WTC11 (cell line): ENCODE results near the gene SLN. TPM values are rescaled to one million over a fixed set of nuclear protein-coding genes. Genes with fewer than 3 reads are reported as not detected.

Experiments
- ATAC-seq: fragments of 200-7000 bp; cut with Tn5 transposase; 2 replicates; pipeline ENCODE4 v1.10.0; 2021; ENCODE audit warnings: mild to moderate bottlenecking, moderate library complexity
- CTCF ChIA-PET: fragments of 300-600 bp; sonication (Branson Sonifier 250); formaldehyde crosslinking; loops from one replicate; lab custom pipeline; 2021; ENCODE audit warnings: antibody characterized with exemption; lab: Charles Lee
- POLR2A ChIA-PET: fragments of 350-600 bp; sonication (Branson Sonifier 250); formaldehyde crosslinking; loops from one replicate; lab custom pipeline; 2021; ENCODE audit warnings: antibody characterized with exemption; lab: Charles Lee
- DNase-seq: peaks from one replicate; pipeline ENCODE4 v3.0.0; 2021; ENCODE audit warnings: low spot score
- H3K27ac Mint-ChIP-seq: 2 replicates; pipeline ENCODE4 v1.8.0; 2021; ENCODE audit warnings: mixed read lengths
- H3K27me3 Mint-ChIP-seq: 2 replicates; pipeline ENCODE4 v1.8.0; 2021; ENCODE audit warnings: low read depth, mild to moderate bottlenecking, moderate library complexity, mixed read lengths
- H3K36me3 Mint-ChIP-seq: 2 replicates; pipeline ENCODE4 v1.8.0; 2021; ENCODE audit warnings: mixed read lengths
- H3K4me1 Mint-ChIP-seq: 2 replicates; pipeline ENCODE4 v1.8.0; 2022; ENCODE audit warnings: mixed read lengths
- H3K4me3 Mint-ChIP-seq: 2 replicates; pipeline ENCODE4 v1.8.0; 2021; ENCODE audit warnings: mild to moderate bottlenecking, moderate library complexity, mixed read lengths
- H3K9me3 Mint-ChIP-seq: 2 replicates; pipeline ENCODE4 v1.8.0; 2021; ENCODE audit warnings: mixed read lengths
- ATF1 ChIP-seq: sonication (generic); formaldehyde crosslinking; IDR thresholded peaks from 2 replicates; pipeline ENCODE4 v1.8.1; 2023; ENCODE audit warnings: mild to moderate bottlenecking, moderate library complexity, missing genetic modification reagents
- ATF3 ChIP-seq: sonication (generic); formaldehyde crosslinking; conservative IDR thresholded peaks from 2 replicates; pipeline ENCODE4 v1.8.1; 2022; ENCODE audit warnings: mild to moderate bottlenecking, missing genetic modification reagents
- CBFB ChIP-seq: sonication (generic); formaldehyde crosslinking; IDR thresholded peaks from 2 replicates; pipeline ENCODE4 v1.8.1; 2022; ENCODE audit warnings: mild to moderate bottlenecking, low read depth, missing genetic modification reagents
- CDX4 ChIP-seq: fragments of 250-450 bp; sonication (Bioruptor Pico); IDR thresholded peaks from 2 replicates; pipeline ENCODE4 v1.9.0; 2021; ENCODE audit warnings: moderate library complexity, mild to moderate bottlenecking, inconsistent platforms, borderline replicate concordance
- CREB1 ChIP-seq: sonication (generic); formaldehyde crosslinking; IDR thresholded peaks from 2 replicates; pipeline ENCODE4 v1.8.0; 2023; ENCODE audit warnings: mild to moderate bottlenecking, missing genetic modification reagents
- E2F1 ChIP-seq: sonication (generic); formaldehyde crosslinking; IDR thresholded peaks from 2 replicates; pipeline ENCODE4 v1.8.0; 2022; ENCODE audit warnings: mild to moderate bottlenecking, missing genetic modification reagents
- ELF4 ChIP-seq: sonication (generic); formaldehyde crosslinking; IDR thresholded peaks from 2 replicates; pipeline ENCODE4 v1.8.1; 2022; ENCODE audit warnings: low read depth, mild to moderate bottlenecking, moderate library complexity, missing genetic modification reagents
- ERG ChIP-seq: fragments of 250-450 bp; sonication (Bioruptor Pico); IDR thresholded peaks from 2 replicates; pipeline ENCODE4 v1.8.0; 2021; ENCODE audit warnings: mild to moderate bottlenecking
- ETV6 ChIP-seq: sonication (generic); formaldehyde crosslinking; IDR thresholded peaks from 2 replicates; pipeline ENCODE4 v1.8.1; 2022; ENCODE audit warnings: mild to moderate bottlenecking, missing genetic modification reagents
- FOXK1 ChIP-seq: sonication (generic); formaldehyde crosslinking; IDR thresholded peaks from 2 replicates; pipeline ENCODE4 v1.8.0; 2022; ENCODE audit warnings: mild to moderate bottlenecking, moderate library complexity, missing genetic modification reagents
- FOXP1 ChIP-seq: sonication (generic); formaldehyde crosslinking; IDR thresholded peaks from 2 replicates; pipeline ENCODE4 v1.8.0; 2022; ENCODE audit warnings: missing genetic modification reagents, mild to moderate bottlenecking, moderate library complexity, borderline replicate concordance
- IRF1 ChIP-seq: sonication (generic); formaldehyde crosslinking; IDR thresholded peaks from 2 replicates; pipeline ENCODE4 v1.8.0; 2023; ENCODE audit warnings: missing genetic modification reagents
- MAX ChIP-seq: sonication (generic); formaldehyde crosslinking; IDR thresholded peaks from 2 replicates; pipeline ENCODE4 v1.8.0; 2022; ENCODE audit warnings: mild to moderate bottlenecking, missing genetic modification reagents
- MLX ChIP-seq: sonication (generic); formaldehyde crosslinking; IDR thresholded peaks from 2 replicates; pipeline ENCODE4 v1.8.1; 2023; ENCODE audit warnings: mild to moderate bottlenecking, missing genetic modification reagents, moderate library complexity
- NR1H2 ChIP-seq: sonication (generic); formaldehyde crosslinking; IDR thresholded peaks from 2 replicates; pipeline ENCODE4 v1.9.0; 2021; ENCODE audit warnings: mild to moderate bottlenecking, moderate library complexity, missing genetic modification reagents
- PRRX2 ChIP-seq: fragments of 250-450 bp; sonication (Bioruptor Pico); IDR thresholded peaks from 2 replicates; pipeline ENCODE4 v1.8.0; 2021; ENCODE audit warnings: mild to moderate bottlenecking
- RORB ChIP-seq: fragments of 250-450 bp; sonication (Bioruptor Pico); IDR thresholded peaks from 2 replicates; pipeline ENCODE4 v1.9.0; 2021; ENCODE audit warnings: mild to moderate bottlenecking
- SP1 ChIP-seq: sonication (generic); formaldehyde crosslinking; conservative IDR thresholded peaks from 2 replicates; pipeline ENCODE4 v1.8.1; 2022; ENCODE audit warnings: missing genetic modification reagents
- ZNF121 ChIP-seq: sonication (generic); formaldehyde crosslinking; IDR thresholded peaks from 2 replicates; pipeline ENCODE4 v1.8.0; 2023; ENCODE audit warnings: missing genetic modification reagents
- ZNF263 ChIP-seq: sonication (generic); formaldehyde crosslinking; IDR thresholded peaks from 2 replicates; pipeline ENCODE4 v1.8.1; 2022; ENCODE audit warnings: low read depth, mild to moderate bottlenecking, moderate library complexity, missing genetic modification reagents
- ZNF317 ChIP-seq: sonication (generic); formaldehyde crosslinking; IDR thresholded peaks from 2 replicates; pipeline ENCODE4 v1.8.1; 2023; ENCODE audit warnings: low read depth, mild to moderate bottlenecking, moderate library complexity, missing genetic modification reagents, borderline replicate concordance
- ZNF532 ChIP-seq: fragments of 250-450 bp; sonication (Bioruptor Pico); IDR thresholded peaks from 2 replicates; pipeline ENCODE4 v1.9.0; 2021; ENCODE audit warnings: mild to moderate bottlenecking, borderline replicate concordance
- total RNA-seq: library from RNA; stranded (reverse); gene quantifications from 3 replicates; pipeline ENCODE4 v1.2.3, GENCODE V29; 2021

Gene SLN
- total RNA-seq, 1 experiment from 2014 or later = not detected

GRCh38 chr11:107706531-107706930, 5.3 kb downstream of the SLN start:
- Mint-ChIP-seq H3K27me3 (peaks cover 40% of the 10 kb centered on the region), H3K4me3 (no peak overlapping the region), H3K36me3 (no peaks in the 10 kb centered on the region), H3K27ac (no peak overlapping the region), H3K9me3 (no peaks in the 10 kb centered on the region), H3K4me1 (peaks cover 18% of the 10 kb centered on the region)
- ChIA-PET CTCF (no interaction called here), POLR2A (no interaction called here)
- DNase-seq (no peak), ATAC-seq (no peak)
- TF ChIP-seq ETV6 (no peak), MLX (no peak), ATF1 (CRISPR knock-in tag) (no peak)

GRCh38 chr11:107705027-107705426, 6.8 kb downstream of the SLN start:
- H3K9me3 Mint-ChIP-seq = no peaks in the 10 kb centered on the region
- DNase-seq = no peak
- no peak for TF ChIP-seq CBFB (CRISPR knock-in tag)
- TF ChIP-seq RORB (CRISPR knock-in tag) = no peak
- TF ChIP-seq MAX (CRISPR knock-in tag) = no peak
- TF ChIP-seq ZNF263 = no peak
- no peak for TF ChIP-seq FOXK1 (CRISPR knock-in tag)
- TF ChIP-seq ERG (CRISPR knock-in tag) = no peak
- no peak for TF ChIP-seq IRF1
- no peak for TF ChIP-seq ATF3 (CRISPR knock-in tag)
- TF ChIP-seq, all 79 proteins: peak for 0
- POLR2A ChIA-PET = no interaction called here
- H3K4me3 Mint-ChIP-seq = no peak overlapping the region
- no peak for ATAC-seq
- CTCF ChIA-PET = no interaction called here
- H3K4me1 Mint-ChIP-seq = peaks cover 29% of the 10 kb centered on the region
- no peak overlapping the region for H3K27ac Mint-ChIP-seq
- no peaks in the 10 kb centered on the region for H3K36me3 Mint-ChIP-seq
- peaks cover 29% of the 10 kb centered on the region for H3K27me3 Mint-ChIP-seq

GRCh38 chr11:107704451-107704850, 7.4 kb downstream of the SLN start:
- CTCF ChIA-PET = no interaction called here
- no peak overlapping the region for H3K4me3 Mint-ChIP-seq
- DNase-seq (no peak), ATAC-seq (no peak)
- no peaks in the 10 kb centered on the region for H3K36me3 Mint-ChIP-seq
- H3K27me3 Mint-ChIP-seq = peaks cover 23% of the 10 kb centered on the region
- no peaks in the 10 kb centered on the region for H3K9me3 Mint-ChIP-seq
- H3K4me1 Mint-ChIP-seq = peaks cover 34% of the 10 kb centered on the region
- POLR2A ChIA-PET = no interaction called here
- no peak overlapping the region for H3K27ac Mint-ChIP-seq
- TF ChIP-seq ZNF317 (CRISPR knock-in tag) = no peak
- no peak for TF ChIP-seq PRRX2
- TF ChIP-seq ELF4 (CRISPR knock-in tag) = no peak
- no peak for TF ChIP-seq CREB1 (CRISPR knock-in tag)
- TF ChIP-seq SP1 (CRISPR knock-in tag) = no peak
- TF ChIP-seq CDX4 (CRISPR knock-in tag) = no peak
- no peak for TF ChIP-seq CBFB (CRISPR knock-in tag)
- TF ChIP-seq ZNF121 (CRISPR knock-in tag) = no peak
- no peak for TF ChIP-seq FOXP1 (CRISPR knock-in tag)
- TF ChIP-seq ERG (CRISPR knock-in tag) = no peak
- TF ChIP-seq E2F1 (CRISPR knock-in tag) = no peak
- TF ChIP-seq NR1H2 (CRISPR knock-in tag) = no peak
- no peak for TF ChIP-seq ZNF532 (CRISPR knock-in tag)
